HG02763 (cell line): ENCODE results near the gene CALD1.

Experiments
- ATAC-seq: cut with Tn5 transposase; IDR thresholded peaks from one replicate; pipeline ENCODE4 v1.9.1; 2021; ENCODE audit warnings: mild to moderate bottlenecking, moderate library complexity; ENCODE audit not compliant: unreplicated experiment

Gene CALD1

GRCh38 chr7:134916171-134916883, 136.9 kb downstream of the CALD1 start:
- ATAC-seq, result no peak

DNA sequence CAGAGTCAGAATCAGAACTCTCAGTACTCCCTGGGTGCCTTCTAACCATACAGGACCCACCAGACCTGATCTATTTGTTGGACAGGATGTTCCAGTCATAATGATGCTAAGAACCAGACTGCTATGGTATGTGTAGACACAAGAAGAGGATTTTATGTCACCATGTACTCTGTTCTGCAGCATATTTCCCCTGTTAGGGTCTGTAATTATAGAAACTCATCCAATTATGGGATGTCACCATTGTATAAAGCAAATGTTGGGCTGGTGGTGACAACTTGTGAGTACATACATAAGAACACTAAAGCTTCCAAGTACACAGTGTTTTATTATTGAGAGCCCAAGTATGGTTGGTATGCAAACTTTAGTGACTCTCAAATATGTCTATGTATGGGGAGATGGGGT, 139.8 kb downstream of the CALD1 start:
- ATAC-seq, result no peak

DNA sequence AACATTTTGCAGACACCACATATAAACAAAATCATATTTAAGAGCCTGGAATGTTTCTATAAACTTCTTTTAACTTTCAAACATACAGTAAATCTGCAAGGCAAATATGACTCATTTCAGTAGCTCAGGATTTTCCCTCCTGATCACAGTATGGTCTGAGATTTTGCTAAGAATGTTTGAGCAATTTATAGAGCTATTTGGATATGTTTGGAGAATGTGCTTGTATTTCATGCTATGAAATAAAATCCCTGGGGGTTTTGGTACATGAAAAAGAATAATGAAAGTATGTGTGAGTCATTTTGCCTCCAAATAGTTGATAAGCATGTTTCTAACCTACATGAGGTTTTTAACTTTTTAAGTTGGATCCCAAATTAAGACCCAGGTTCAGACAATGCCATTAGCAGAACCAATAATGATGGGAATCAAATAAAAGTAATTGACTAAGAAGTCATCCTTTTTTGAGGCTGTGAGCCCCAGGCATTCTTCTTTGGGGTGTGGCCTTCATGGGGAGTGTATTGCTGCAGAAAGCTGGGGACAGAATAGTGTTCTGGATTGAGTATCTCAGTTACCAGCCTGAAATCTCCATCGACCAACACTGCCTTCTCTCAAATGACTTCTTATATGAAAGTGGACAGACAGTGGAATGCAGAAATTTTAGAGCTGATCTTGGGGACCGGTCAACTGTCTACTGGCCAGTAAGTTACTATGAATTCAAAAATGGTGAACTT, 140.8 kb downstream of the CALD1 start:
- no peak for ATAC-seq

- no peak for ATAC-seq
These were observed 143.6 kb downstream of the CALD1 start for GRCh38 chr7:134922720-134923704.

DNA sequence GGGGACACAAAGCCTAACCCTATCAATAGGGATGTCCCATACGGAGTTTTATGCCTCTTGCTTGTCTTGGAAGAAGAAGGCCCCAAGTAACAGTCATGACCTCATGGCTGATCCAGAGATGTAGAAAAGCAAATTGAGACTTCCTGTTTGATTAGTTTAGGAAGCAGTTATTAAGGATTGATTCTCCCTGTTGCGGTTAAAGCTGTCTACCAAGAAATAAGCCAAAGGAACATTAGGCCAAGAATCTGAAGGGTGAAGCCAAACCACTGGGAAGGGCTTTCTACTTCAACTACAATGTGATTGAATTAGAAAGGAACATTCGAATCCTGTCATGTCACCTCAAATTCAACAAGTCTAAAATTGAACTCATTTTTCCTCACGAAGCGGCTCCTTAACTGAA, 146.3 kb downstream of the CALD1 start:
- ATAC-seq, result no peak

- ATAC-seq, result no peak
These were observed 147.0 kb downstream of the CALD1 start for GRCh38 chr7:134926396-134926795.

GRCh38 chr7:134927076-134927475, 147.6 kb downstream of the CALD1 start:
- ATAC-seq, result no peak

GRCh38 chr7:134927723-134928122, 148.3 kb downstream of the CALD1 start:
- ATAC-seq, result no peak

- no peak for ATAC-seq
These were observed 149.1 kb downstream of the CALD1 start for GRCh38 chr7:134928554-134928953.

DNA sequence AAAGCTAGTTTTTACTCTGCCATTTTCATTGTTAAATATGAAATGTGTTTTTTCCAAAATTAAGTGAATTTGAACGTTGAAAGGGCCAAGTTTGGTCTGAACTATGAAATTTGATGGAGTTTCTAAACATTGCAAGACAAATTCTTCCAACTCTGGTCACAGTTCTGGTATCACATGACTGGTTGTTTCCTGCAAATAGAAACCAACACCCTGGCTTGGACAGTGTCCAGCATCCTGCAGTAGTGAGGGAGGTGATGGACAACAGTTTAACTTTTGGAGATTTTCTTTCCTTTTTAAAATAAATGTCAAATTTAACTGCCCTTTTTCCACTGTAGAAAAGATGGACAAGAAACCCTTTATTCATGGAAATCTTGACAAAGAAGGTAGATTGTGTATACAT, 152.1 kb downstream of the CALD1 start:
- ATAC-seq, result no peak

GRCh38 chr7:134932707-134933370, 153.4 kb downstream of the CALD1 start:
- ATAC-seq, result no peak

DNA sequence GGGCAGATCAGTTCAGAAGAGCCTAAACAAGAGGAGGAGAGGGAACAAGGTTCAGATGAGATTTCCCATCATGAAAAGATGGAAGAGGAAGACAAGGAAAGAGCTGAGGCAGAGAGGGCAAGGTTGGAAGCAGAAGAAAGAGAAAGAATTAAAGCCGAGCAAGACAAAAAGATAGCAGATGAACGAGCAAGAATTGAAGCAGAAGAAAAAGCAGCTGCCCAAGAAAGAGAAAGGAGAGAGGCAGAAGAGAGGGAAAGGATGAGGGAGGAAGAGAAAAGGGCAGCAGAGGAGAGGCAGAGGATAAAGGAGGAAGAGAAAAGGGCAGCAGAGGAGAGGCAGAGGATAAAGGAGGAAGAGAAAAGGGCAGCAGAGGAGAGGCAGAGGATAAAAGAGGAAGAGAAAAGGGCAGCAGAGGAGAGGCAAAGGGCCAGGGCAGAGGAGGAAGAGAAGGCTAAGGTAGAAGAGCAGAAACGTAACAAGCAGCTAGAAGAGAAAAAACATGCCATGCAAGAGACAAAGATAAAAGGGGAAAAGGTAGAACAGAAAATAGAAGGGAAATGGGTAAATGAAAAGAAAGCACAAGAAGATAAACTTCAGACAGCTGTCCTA, 154.1 kb downstream of the CALD1 start:
- ATAC-seq, result no peak

- no peak for ATAC-seq
These were observed 156.3 kb downstream of the CALD1 start for GRCh38 chr7:134935701-134936100.

DNA sequence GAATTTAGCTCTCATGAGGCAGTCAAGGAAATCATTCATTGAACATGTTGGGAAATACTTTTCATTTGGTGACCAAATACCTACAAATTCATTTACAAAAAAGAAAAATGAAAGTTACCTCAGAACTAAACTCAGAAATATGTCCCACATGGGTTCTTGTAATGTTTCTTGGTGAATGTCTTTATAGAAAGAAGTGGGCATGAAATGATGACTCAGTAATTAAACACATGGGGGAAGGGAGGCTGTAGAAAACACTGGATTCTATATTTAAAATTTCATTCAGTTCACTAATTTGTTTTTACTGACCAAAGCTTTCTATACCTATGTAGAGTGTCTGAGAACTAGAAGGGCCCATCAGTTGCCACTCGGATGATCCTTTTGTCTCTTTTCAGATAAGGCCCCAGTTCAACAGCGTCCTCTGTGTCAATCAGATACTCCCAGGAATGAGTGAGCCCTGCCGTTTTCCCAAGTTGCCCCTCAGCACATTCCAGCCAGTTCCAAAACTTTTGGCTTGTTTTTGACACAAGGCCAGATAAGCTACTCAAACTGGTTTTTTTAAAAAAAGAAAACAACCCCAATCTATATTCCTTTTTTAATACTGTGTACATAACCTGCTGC, 157.6 kb downstream of the CALD1 start:
- no peak for ATAC-seq

DNA sequence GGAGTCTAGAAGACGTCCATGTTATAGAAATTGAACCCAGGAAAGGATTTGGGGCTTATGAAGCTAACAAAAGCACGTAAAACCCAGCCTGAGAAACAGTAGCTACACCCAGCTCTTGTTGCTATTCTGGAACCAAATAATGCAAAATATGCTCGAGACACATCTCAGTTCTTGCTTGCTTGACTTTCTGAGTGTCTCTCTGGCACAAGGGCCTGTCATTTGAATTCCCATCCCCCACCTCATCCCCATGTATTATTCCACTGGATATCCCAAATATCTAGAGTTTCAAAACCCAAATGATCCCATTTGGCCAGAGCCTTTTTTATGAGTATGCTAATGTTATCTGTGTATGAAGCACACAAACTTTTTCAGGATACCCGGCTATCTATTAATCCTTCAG, 158.7 kb downstream of the CALD1 start:
- ATAC-seq, result no peak

DNA sequence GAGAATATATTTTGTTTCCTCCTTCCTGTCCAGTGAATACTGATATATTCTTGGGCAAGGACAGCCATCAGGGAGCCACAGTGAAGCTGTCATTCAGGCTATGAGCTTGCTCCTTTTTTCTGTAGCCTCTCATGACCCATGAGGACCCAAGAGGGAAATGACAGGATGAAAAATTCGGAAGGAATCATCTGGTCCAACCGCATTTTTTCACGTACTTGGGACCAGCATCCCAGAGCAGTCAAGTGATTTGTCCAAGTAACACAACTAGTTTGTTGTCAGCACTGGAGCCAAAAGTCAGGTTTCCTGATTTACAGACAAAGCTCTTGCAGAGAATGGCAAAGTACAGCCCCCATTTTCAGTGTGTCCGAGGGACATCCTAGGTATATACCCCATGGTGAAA, 159.7 kb downstream of the CALD1 start:
- no peak for ATAC-seq

- ATAC-seq, result no peak
These were observed 161.3 kb downstream of the CALD1 start for GRCh38 chr7:134940729-134941128.

DNA sequence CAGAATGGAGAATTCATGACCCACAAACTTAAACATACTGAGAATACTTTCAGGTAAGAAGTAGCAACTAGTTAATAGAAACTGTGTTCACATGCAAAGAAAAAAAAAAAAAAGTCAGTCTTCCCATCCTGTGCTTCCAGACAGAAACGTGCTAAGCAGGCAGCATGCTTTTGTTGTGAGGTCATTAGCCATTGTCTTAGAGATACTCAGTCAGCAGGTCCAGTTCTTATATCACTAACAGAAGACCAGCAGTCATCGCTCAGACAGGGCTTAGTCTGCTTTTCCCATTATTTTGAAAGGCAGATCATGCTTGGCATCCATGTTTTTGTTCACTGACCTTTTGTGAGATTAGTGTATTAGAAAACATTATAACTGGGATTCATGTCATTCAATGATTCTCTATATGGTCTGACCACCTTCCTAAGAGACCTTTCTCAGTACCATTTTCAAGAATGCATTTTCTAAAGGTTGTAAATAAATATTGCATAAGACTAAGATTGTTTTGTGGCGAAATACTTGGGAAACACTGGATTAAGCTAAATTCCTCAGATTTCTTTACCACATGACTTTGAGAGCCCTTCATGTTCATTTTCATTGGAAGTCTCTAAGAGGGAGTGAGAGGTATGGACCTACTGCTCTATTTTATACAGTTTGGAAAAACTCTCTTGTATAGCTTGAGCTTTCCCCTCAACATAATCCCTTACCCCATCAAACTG, 161.9 kb downstream of the CALD1 start:
- no peak for ATAC-seq

DNA sequence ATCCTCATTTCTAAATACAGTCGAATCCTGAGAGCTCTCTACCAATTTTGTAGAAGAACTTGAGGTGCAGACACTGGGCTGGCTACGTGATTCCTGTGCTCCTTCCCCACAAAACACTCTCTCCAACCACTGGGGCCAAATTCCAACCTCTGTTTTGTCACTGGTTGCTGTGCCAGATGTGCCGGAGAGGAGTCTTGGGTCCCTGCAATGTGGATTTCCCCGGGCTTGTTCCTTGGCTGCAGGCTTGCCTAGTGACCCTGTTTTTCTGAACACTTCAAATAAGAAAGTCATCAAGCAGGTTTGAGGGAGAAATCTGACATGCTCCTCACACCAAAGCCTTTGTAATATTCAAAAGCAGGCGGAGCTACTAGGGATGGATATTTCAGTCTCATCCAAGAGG, 162.5 kb downstream of the CALD1 start:
- ATAC-seq, result no peak
